Measurements from ENCODE around the gene DHX16. TPM values are rescaled to one million over a fixed set of nuclear protein-coding genes. Genes with fewer than 3 reads are reported as not detected.

Gene DHX16
- total RNA-seq, 1 experiment from 2014 or later: 44.5 TPM

GRCh38 chr6:30689022-30689865 lies 16.4 kb upstream of the DHX16 start:
- no TSS peak for BruUV-seq (replicated peaks)
- H3K27ac ChIP-seq (ENCODE audit: low read length): peak overlapping the region; percentile 52
- TF ChIP-seq POLR2AphosphoS5 (IDR thresholded peaks at IDR 0.05; ENCODE audit: low read depth, low read length): no peak
- TF ChIP-seq, protein P1, sequence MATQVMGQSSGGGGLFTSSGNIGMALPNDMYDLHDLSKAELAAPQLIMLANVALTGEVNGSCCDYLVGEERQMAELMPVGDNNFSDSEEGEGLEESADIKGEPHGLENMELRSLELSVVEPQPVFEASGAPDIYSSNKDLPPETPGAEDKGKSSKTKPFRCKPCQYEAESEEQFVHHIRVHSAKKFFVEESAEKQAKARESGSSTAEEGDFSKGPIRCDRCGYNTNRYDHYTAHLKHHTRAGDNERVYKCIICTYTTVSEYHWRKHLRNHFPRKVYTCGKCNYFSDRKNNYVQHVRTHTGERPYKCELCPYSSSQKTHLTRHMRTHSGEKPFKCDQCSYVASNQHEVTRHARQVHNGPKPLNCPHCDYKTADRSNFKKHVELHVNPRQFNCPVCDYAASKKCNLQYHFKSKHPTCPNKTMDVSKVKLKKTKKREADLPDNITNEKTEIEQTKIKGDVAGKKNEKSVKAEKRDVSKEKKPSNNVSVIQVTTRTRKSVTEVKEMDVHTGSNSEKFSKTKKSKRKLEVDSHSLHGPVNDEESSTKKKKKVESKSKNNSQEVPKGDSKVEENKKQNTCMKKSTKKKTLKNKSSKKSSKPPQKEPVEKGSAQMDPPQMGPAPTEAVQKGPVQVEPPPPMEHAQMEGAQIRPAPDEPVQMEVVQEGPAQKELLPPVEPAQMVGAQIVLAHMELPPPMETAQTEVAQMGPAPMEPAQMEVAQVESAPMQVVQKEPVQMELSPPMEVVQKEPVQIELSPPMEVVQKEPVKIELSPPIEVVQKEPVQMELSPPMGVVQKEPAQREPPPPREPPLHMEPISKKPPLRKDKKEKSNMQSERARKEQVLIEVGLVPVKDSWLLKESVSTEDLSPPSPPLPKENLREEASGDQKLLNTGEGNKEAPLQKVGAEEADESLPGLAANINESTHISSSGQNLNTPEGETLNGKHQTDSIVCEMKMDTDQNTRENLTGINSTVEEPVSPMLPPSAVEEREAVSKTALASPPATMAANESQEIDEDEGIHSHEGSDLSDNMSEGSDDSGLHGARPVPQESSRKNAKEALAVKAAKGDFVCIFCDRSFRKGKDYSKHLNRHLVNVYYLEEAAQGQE (IDR thresholded peaks at IDR 0.05; ENCODE audit: insufficient read depth in 1 of 2, low read depth in 2 of 2, low read length in 1 of 2): no peak
- no peak for TF ChIP-seq CTCF (IDR thresholded peaks at IDR 0.05)
- no peak for TF ChIP-seq SIN3A (IDR thresholded peaks at IDR 0.05; ENCODE audit: borderline replicate concordance, insufficient read depth, low read depth, low read length)
- TF ChIP-seq TCF7L2 (IDR thresholded peaks at IDR 0.05; ENCODE audit: low read depth, low read length): no peak
- in situ Hi-C loops (cut with HindIII; ENCODE audit: low pct_unique_long_range_greater_than_20kb, low sequenced_read_pairs): no loop called here
- no peaks in the 10 kb centered on the region for H3K9me3 ChIP-seq (ENCODE audit: control insufficient read depth, insufficient read depth, low read depth, low read length)
- intact Hi-C loops (cut with micrococcal nuclease; ENCODE audit: unreplicated experiment): no loop called here
- ChIA-PET POLR2A (interaction anchor here (0.6 kb wide), 1 partner anchor 31 kb away, joined by 3 read pairs; the partner anchor contains the start of gene TUBB), CTCF (interaction anchor here (0.7 to 2.5 kb wide), 2 partner anchors 10 to 111 kb away, joined by 3 to 11 read pairs; no protein-coding TSS in a partner anchor)
- no peaks in the 10 kb centered on the region for H3K27me3 ChIP-seq (ENCODE audit: control insufficient read depth, insufficient read depth, low read length)
- DNase-seq (ENCODE audit: low read depth, low spot score) (no peak), ATAC-seq (no peak)
- H3K36me3 ChIP-seq (ENCODE audit: control insufficient read depth, insufficient read depth, low read length): no peaks in the 10 kb centered on the region
- H3K4me3 ChIP-seq (ENCODE audit: low read depth in 2 of 2, low read length in 2 of 2): no peak overlapping the region
- peaks cover 39% of the 10 kb centered on the region for H3K4me1 ChIP-seq (ENCODE audit: control insufficient read depth, insufficient read depth, low read length)

DNA sequence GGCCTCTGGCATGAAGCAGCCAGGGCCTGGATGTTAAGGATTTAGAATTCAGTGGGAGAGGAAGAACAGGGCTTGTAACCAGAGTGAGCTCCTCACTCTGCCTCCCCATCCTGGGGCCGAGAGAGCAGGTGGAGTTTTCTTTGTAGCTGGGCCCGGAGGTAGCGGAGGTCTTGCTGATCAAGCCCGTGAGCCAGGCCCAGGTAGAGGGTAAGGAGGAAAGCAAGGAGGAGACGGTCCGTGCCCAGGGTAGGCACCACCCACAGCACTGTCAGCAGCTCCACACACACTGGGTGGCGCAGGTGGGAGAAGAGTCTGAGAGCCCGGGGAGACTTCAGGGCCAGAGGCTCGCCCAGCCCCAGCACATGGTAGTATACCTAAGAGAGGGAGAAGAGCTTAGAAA lies 15.8 kb upstream of the DHX16 start:
- in situ Hi-C loops (cut with HindIII; ENCODE audit: low pct_unique_long_range_greater_than_20kb, low sequenced_read_pairs) (no loop called here), intact Hi-C loops (cut with micrococcal nuclease; ENCODE audit: unreplicated experiment) (no loop called here)
- Histone ChIP-seq H3K9me3 (ENCODE audit: control insufficient read depth, insufficient read depth, low read depth, low read length) (no peaks in the 10 kb centered on the region), H3K4me3 (ENCODE audit: low read depth in 2 of 2, low read length in 2 of 2) (peak overlapping the region in 1 of 2 experiments; percentile 96; a peak in 2 of 4 replicates), H3K27me3 (ENCODE audit: control insufficient read depth, insufficient read depth, low read length) (no peaks in the 10 kb centered on the region), H3K4me1 (ENCODE audit: control insufficient read depth, insufficient read depth, low read length) (peaks cover 39% of the 10 kb centered on the region), H3K36me3 (ENCODE audit: control insufficient read depth, insufficient read depth, low read length) (no peaks in the 10 kb centered on the region), H3K27ac (ENCODE audit: low read length) (peak overlapping the region; percentile 86)
- TF ChIP-seq CTCF (IDR thresholded peaks at IDR 0.05) (no peak), TCF7L2 (IDR thresholded peaks at IDR 0.05; ENCODE audit: low read depth, low read length) (no peak), POLR2AphosphoS5 (IDR thresholded peaks at IDR 0.05; ENCODE audit: low read depth, low read length) (no peak), SIN3A (IDR thresholded peaks at IDR 0.05; ENCODE audit: borderline replicate concordance, insufficient read depth, low read depth, low read length) (no peak)
- TF ChIP-seq, protein P1 (IDR thresholded peaks at IDR 0.05; ENCODE audit: insufficient read depth in 1 of 2, low read depth in 2 of 2, low read length in 1 of 2): no peak
- ChIA-PET CTCF (interaction anchor here (2.5 kb wide), 1 partner anchor 9 kb away, joined by 11 read pairs; no protein-coding TSS in a partner anchor), POLR2A (interaction anchor here (0.6 kb wide), 1 partner anchor 32 kb away, joined by 3 read pairs; the partner anchor contains the start of gene TUBB)
- DNase-seq (ENCODE audit: low read depth, low spot score) (no peak), ATAC-seq (no peak)
- no TSS peak for BruUV-seq (replicated peaks)
